GM21447 (cell line): Measurements from ENCODE around the gene ABHD6.
"Not testable (repeated sequence)": the region's sequence is repeated elsewhere in the genome, so short reads cannot be mapped to it uniquely, and the experiment has no call there.

Experiments used
- ATAC-seq: cut with Tn5 transposase; IDR thresholded peaks from one replicate; pipeline ENCODE4 v1.9.1; 2021; ENCODE audit not compliant: unreplicated experiment

The ABHD6 gene

DNA sequence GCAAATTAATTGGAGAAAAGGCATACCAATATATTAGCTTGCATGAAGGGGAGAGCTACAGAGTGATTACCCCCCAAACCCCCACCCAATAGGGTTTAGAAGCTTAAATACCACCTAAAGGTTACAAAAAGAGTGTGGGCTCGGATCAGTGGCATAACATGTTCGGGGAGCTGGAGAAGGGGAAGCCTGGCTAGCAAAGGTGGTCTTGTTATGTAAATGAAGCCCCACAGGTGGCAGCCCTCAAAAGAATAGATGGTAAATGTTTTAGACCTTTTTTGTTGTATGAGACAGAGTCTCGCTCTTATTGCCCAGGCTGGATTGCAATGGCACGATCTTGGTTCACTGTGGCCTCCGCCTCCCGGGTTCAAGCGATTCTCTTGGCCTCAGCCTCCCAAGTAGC is 84.2 kb downstream of the ABHD6 start:
- ATAC-seq, result no peak

DNA sequence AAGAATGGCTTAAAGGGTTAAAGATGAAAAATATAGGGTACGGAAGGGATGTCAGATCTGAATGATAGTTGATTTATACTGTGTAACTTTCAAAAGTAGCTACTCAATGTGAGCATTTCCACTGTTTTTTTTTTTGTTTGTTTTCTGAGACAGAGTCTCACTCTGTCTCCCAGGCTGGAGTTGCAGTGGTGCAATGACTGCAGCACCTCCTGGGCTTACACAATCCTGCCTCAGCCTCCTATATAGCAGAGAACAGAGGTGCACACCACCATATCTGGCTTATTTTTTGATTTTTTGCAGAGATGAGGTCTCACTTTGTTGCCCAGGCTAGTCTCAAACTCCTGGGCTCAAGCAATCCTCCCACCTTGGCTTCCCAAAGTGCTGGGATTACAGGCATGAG is 85.2 kb downstream of the ABHD6 start:
- ATAC-seq, result no peak

DNA sequence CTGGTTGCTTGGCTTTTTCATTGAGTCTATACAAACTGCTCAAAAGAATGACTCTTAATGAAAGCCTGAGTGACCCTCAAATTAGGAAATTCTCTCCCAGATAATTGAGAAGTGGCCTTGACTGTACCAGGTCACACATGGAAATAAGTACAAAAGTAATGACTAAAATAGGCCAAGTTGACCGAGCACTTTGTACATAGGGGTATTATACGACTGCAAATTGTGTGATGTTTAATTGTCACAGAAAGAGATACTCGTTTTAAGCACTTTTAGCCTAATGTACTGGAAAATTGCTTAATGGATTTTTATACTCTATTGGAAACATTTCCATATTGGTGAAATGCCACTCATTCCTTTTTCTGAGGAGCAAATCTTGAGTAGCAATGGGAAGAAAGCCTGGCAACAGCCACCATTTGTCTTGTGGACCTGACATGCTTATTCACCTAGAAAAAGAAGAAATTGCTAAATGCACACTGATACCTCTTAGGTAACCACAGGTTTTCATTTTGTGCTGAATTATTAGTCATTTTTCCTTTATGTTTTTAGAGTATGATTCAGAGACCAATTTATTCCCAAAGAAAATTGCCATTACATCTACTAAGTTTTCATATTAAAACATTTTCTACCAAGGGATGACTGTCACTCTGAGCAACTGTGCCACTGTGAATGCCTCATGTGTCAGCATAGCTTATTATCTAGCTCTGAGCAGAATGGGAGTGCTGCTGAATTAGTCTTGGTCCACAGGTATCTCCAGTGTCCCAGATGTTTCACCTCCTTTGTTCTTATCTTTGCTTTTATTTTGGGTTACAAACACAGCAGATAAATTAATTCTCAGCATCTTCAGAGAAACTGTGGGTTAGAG is 86.2 kb downstream of the ABHD6 start:
- ATAC-seq, result no peak

DNA sequence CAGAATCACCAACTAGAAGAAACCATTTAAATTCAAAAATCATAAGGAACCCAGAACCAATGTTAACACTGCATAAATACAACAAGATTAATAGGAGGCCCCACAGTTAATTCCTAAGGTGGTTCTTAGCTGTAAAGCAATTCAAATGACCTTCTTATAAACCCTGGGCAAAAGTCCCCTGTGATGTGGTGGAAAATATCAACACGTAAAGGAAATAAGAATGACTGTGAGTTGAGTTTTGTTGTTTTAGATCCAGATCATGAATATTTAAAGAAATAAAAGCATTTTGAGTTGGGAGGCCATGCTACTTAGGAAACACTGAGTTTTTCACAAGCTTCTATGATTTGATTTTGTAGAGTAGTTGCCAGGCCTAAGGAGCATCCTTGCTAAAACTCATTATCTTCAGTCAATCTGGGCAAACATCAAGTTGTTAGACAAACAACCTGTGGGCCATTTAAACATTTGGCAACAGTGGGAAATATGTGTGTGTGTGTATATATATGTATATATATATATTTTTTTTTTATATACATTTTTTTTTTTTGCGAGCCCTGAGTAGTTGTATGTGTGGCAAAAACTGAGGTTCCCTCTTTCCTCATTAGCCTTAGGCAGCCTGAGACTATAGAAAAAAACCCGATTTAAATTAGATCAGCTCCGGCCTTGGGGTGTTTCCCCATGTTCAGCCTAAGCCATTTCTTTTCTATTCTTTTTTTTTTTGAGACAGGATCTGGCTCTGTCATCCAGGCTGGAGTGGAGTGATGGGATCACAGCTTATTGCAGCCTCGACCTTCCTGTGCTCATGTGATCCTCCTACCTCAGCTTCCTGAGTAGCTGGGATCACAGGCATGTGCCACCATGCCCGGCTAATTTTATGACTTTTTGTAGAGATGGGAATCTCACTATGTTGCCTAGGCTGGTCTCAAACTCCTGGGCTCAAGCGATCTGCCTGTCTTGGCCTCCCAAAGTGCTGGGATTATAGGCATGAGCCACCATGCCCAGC is 87.1 kb downstream of the ABHD6 start:
- ATAC-seq, result no peak

DNA sequence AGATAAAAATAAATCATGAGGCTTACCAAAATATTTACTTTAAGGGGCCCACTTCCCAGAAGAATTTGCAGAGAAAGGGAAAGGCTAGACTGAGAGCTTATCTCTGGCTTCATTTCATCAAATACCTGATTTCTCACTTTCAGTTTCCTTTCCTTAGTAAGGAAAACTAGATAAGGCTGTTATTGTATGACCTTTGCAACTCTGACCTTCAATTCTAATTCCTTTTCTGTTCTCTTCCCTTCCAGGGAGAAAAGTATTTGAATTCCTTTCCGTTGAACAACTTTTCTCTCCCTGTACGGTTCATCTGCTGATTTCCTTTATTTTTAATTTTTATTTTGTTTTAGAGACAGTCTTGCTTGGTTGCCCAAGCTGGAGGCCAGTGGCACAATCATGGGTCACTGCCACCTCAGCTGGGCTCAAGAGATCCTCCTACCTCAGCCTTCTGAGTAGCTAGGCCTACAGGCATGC is 88.0 kb downstream of the ABHD6 start:
- no peak for ATAC-seq

DNA sequence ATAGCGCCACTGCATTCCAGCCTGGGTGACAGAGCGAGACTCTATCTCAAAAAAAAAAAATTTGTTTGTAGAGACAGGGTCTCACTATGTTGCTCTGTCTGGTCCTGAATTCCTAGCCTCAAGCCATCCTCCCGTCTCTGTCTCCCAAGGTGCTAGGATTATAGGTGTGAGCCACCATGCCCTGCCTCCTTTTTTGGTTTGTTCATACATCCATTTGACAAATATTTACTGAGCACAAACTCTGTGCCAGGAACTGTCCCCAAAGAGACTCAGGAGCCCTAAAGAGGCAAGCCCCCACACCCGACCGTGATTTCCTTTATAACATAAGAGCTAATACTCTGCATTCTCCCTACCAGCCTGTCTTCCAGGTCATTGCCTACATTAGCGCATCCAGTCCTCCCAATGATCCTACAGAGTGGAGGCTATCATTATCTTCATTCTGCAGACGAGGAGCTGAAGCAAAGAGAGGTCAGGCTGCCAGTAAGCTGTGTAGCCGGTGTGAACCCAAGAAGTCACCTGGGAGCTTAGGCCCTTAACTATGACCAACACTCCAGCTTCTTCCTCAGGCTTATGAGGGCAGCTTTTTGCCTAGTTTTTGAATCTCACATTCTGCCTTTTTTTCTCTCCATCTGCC is 88.8 kb downstream of the ABHD6 start:
- no peak for ATAC-seq

DNA sequence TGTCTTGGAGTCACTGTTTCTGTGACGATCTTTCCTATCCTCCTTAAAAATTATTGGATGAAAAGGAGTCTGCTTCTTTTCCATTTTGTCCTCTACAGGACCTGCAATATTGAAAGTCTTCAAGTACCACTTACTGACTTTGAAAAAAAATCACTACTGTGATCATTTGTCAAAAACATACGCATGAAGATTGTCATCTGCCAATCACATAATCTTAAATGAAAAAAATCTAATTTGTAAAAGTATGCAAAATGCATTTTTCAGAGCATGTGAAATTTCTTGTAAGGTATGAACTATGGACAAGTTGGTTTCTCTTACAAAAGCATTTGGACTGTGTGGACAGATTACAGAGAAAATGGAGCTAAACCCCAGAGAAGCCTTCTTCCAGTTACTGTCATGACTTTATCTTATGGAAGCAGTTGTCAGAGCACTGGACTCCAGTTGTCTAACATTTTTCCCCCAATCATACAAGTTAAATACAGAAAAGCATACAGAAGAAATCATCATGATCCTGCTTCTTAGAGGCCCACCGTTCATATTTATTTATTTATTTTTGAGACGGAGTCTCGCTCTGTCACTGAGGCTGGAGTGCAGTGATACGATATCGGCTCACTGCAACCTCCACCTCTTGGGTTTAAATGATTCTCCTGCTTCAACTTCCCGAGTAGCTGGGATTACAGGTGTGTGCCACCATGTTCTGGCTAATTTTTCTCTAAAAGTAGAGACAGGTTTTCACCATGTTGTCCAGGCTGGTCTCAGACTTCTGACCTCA is 91.7 kb downstream of the ABHD6 start:
- ATAC-seq, result no peak

DNA sequence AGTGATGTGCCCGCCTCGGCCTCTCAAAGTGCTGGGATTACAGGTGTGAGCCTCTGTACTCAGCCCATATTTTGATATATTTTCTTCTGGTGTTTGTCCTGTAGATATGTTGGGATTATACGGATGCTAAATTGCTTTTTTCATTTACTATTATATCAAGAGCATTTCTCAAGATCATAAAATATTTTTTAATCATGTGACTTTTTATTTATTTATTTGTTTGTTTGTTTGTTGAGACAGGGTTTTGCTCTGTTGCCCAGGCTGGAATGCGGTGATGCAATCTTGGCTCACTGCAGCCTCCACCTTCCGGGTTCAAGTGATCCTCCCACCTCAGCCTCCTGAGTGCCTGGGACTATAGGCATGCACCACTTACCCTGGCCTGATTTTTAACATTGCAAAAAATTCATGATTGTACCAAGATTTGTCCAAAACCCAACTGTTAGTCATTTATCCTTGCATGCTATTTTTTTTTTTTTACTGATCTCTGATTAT is 92.4 kb downstream of the ABHD6 start:
- no peak for ATAC-seq

DNA sequence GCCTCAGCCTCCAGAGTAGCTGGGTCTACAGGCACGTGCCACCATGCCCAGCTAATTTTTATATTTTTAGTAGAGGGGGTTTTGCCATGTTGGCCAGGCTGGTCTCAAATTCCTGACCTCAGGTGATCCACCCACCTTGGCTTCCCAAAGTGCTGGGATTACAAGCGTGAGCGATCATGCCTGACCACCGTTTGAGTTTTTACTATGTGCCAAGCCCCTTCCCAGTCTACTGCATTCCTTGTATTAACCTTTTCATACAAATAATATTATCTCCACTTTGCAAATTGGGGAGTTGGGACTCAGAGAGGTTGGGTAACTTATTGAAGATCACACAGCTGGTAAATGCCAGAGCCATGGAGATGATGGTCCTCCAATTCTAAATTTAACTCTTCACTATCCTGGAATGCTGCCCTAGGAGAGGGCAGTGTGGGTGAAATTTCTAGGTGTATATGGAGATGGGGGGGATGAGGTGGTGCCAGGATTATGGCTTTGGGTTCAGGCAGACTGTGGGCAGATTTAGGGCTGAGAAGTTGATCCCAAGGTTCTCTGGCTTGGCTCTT is 94.1 kb downstream of the ABHD6 start:
- no peak for ATAC-seq

DNA sequence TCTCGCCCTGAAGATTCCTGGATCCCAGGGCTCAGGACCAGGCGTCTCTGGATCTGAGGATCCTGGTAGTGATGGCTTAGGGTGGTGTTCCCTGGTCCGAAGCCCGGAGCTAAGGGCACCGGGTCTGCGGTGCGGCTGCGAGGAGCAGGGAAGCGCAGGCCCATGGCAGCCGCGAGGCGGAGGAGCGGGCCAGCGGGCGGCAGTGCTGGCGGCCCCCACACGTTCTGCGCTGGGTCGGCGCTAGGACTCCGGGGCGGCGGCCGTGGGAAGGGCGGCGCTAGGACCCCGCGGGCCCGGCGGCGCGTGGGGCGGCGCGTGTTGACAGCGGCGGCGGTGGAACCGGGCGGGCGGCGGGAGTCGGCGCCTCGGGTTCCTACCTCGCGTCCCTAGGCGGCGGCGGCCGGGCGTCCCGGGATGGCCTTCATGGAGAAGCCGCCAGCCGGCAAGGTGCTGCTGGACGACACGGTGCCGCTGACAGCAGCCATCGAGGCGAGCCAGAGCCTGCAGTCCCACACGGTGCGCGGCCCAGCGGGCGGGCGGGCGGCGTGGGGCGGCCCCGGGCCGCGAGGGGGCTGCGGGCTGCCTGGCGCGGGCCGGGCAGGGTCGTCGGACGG is 95.1 kb downstream of the ABHD6 start, which contains the start of gene PXK:
PXK (plus strand) TSS at position 318 of the 614 bp plus-strand sequence; CDS start at position 415, 97 bp downstream.
- peak; percentile 78 for ATAC-seq

DNA sequence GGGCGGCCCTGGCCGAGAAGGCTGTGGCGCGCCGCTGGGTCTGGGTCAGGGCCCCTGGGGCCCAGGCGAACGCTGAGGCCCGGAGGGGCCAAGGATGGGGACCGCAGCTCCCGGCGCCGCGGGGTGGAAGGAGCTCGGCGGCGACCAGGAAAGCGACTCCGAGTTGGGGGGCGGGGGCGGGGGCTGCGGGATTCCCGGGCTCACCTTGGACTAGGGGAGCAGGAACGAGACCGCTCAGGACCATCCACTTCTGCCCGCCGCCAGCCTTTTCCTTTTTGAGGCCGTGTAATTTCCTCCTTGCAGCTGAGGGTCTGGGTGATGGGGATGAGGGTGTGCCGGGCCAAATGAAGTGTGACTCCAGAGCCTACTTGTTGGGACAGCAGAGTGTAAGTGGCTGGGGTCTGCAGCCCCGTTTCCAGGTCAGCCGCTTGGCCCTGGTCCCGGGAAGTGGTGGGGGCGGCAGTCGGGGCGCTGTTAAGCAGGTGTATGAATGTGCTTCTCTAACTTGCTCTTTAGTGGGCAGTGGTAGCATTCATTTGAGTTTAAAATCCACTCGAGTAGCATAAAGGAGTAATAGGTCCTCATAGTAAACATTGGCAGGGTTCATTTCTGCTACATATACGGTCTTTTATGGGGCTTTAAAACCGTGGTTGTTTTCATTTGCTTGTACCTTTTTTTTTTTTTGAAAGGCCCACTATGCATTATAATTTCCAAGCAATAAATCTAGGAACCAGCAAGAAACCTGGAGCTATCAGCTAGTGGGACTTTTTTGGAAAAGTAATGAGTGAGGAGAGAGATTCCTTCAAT is 95.8 kb downstream of the ABHD6 start:
- ATAC-seq, result peak; percentile 51

DNA sequence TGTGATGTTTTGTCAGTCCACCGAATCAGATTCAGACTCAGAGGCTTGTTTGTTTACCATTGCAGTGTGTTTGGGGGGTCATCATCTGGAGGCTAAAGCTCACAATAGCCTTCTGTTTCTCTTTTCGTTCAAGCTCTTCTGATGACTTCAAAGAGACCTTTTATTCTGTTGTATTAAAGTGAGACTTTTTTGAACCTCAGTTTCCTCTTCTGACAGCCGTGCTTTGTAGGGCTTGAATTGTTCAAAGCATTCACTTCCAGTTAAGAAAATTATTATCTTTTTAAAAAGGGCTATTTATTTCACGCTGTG is 96.4 kb downstream of the ABHD6 start:
- no peak for ATAC-seq

DNA sequence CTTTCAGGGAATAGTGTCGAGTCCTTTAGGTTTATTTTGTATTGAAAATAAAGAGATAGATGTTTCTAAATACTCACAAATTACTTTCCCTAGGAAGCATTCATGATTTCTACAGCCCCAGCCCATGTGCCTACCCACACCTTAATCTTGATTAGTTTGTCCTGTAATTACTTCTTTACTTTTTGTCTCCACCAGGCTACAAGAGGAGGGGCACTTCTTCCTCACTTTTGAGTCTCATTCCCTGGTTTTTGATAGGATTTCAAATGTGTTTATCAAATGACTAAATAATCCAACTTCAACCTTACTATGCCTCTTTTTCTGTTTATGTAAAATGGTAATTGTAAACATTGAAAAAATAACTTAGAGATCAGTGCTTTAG is 96.9 kb downstream of the ABHD6 start:
- no peak for ATAC-seq

DNA sequence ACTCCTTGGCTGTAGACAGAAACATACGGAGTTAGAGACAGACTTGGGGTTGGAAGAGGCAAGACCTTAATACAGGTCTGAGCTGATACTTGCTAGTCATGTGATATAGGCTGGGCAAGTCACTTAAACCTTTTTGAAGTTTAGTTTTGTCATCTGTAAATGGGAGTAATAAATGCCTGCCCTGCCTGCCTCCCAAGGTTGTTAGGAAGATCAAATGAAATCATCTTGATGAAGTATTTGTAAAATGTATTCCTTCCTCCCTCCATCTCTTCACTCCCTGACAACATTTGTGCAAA is 98.0 kb downstream of the ABHD6 start:
- no peak for ATAC-seq

DNA sequence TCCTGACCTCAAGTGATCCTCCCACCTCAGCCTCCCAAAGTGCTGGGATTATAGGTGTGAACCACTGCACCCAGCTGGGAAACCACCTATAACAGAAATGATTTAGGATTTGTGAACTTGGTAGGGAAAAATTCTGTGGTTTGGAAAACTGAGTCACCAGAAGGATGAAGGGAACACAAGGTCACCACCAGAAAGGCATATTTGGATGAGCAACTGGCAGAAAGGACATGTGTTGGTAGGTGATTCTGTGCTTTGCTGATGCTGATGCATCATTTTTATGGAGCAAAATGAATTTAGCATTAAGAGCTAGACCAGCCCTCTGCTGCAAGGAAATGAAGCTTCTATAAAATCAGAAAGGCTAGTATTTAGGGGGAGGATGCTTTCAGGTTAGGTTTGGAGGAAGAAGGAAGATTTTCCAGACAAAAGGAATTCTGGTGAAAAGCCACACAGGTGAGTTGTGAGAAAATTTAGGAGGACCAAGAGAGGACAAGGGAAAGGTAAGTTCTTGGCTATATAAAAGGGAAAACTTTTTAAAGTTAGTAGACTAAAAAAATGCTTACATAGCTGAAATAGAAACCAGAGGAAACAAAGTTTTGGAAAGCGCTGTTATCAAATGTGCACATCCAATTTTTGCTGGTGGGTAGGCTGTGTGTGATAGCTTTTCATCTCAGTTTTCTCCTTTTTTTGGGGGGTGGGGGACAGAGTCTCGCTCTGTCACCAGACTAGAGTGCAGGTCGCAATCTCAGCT is 98.7 kb downstream of the ABHD6 start:
- ATAC-seq, result no peak

DNA sequence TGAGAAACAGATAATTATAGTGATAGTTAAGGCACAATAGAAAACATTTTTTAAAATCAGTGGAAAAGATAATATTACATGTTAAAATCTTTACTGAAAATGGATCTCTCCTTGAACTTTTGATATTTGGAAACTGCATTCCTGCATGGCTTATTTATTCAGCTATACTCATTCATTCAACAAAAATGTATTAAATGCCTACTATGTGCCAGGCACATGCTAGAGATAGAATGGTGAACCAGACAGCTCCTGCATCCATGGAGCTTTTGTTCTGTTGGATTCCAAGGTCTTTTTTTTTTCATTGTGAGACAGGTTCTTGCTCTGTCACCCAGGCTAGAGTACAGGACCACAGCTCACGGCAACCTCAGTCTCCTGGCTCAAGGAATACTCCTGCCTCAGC is 99.6 kb downstream of the ABHD6 start:
- ATAC-seq, result no peak

DNA sequence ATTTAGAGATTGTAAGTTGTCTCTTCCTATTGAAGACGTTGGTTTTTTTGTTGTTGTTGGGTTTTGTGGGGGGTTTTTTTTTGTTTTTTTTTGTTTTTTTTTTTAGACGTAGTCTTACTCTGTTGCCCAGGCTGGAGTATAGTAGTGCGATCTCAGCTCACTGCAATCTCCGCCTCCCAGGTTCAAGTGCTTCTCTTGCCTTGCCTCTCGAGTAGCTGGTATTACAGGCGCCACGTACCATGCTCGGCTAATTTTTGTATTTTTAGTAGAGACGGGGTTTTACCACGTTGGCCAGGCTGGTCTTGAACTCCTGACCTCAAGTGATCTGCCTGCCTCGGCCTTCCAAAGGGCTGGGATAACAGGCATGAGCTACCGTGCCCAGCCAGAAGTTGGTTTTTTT is 101.6 kb downstream of the ABHD6 start:
- ATAC-seq, result not testable (repeated sequence)

DNA sequence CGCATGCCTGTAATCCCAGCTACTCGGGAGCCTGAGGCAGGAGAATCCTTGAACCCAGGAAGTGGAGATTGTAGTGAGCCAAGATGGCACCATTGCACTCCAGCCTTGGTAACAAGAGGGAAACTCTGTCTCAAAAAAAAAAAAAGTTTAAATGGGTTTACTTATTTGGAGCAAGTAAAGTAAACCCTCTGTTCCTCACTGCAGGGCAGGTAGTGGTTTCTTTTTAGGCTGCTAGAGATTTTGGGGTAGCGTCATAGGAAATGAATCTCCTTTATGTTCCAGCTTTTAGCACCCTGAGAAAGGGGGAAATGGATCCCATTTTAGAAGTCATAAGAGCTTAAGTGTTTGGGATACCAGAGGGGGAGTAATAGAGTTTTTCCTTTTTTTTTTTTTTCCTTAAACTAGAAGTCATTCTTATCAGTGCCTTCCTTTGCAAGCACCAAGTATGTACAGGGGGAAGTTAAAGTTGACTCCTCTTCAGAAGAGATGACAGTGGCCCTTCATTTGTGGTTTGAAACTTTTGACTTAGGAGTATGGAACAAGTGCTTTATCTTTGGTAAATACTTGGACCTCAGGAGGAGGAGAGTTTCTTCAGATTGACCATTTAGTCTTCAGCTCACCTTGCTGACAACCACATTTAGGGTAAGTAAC is 103.1 kb downstream of the ABHD6 start:
- no peak for ATAC-seq
